ENCODE measurements around the gene RNF32.

RNF32 gene

DNA sequence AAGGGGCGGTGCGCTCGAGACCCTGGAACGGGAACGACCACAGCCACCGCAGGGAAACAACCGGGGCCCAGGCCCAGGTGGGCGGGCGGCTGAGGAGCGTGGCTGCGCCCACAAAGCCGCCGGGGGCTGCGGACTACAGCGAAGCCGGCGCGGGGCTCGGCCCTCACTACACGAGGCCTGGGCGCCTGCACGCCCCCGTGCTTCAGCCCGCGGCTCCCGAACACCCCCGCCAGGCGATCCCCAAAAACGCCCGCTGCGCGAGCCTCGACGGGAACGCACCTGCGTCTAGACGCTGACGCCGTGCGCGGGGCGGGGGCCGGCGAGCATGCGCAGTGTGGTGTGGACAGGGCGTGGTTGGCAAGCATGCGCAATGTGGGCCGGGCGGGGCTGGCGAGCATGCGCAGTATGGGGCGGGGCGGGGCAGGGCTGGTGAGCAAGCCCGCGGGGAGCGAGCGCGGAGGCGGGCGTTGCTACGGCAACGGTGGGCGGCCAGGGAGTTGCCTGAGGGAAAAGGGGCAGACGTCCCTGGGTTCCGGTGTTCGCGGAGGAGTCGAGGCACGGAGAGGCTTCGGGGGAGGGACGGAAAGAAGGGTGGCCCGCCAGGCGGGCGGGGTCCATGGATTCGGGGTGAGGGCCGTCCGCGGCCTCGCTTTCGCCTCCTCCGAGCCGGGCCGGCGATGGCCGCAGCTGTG, at the start of gene RNF32:
Gene RNF32, plus strand, starts transcription at position 518 of the 692 bp plus-strand sequence. CDS start 3,104 bp downstream, outside the sequence.
- peak; percentile 35 to 94 (median 86) for DNase-seq

DNA sequence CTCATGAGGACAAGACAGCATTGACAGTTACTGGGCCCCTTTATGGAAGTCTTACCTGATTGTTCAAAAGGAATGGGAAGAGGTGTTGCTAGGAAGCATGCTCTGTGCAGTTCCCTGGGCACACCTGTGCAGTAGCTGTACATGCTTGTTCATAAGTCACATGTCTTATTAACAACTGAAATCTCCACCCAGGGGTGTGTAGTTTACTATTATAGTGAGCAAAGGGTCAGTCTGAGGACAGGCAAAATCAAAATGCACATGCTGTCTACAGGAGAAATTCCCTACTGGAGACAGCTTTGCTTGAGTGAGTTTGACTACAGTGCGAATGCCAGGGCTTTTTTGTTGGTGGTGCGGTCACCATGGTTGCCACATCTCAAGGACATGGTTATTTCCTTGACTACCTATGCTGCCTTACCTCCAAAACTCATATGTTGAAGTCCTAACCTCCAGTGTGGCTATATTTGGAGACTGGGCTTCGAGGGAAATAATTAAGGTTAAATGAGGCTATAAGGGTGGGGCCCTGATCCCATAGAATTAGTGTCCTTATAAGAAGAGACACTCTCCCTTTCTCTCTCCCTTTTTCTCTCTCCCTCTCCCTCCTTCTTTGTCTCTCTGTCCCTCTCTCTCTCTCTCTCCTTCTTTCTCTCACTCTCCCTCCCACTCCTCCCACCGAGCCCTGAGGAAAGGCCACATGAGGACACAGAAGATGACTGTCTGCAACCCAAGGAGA, 48.3 kb upstream of the RNF32 start:
- DNase-seq: no peak

- DNase-seq: no peak
Observed at GRCh38 chr7:156594283-156595080, 46.1 kb upstream of the RNF32 start.

GRCh38 chr7:156600496-156600895, 40.1 kb upstream of the RNF32 start:
- no peak for DNase-seq

GRCh38 chr7:156602283-156602682, 38.3 kb upstream of the RNF32 start:
- no peak for DNase-seq

DNA sequence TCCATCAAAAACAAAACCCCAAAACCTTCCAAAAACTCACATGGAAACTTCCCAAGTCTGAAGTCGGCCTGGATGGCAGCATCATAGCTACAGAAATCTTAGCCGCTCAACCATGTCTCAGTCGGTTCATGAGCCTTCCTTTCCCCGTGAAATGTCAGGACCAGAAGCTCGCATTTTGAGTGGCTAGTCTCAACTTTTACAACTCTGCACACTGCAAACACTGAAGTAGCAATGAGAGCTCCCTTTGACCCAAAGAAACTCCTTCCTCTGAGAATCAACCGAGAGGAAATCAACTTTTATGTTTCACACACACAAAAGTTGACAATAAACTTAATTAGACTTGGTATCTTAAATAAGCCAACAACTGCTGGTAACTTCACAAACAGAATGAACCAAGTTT, 37.6 kb upstream of the RNF32 start:
- DNase-seq: no peak

GRCh38 chr7:156603629-156604028, 36.9 kb upstream of the RNF32 start:
- no peak for DNase-seq

DNA sequence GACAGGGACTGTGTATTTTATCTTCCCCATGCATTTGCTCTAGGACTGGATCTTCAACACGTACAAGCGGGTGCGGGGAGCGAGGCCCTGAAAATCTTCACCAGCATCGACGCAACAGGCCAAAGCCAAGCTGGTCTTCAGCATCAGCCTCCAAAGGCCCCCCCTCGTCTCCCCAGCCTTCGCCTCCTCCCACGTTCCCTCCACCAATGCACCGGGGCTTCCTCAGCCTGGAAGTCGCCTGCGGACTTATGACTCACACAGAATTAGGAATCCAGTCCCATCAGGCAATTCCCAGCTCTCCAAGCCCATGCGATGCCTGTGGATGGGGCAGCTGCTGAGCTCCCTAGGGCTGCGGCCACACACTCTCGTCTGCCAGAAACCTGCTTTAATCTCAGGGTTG, 36.3 kb upstream of the RNF32 start:
- no peak for DNase-seq

DNA sequence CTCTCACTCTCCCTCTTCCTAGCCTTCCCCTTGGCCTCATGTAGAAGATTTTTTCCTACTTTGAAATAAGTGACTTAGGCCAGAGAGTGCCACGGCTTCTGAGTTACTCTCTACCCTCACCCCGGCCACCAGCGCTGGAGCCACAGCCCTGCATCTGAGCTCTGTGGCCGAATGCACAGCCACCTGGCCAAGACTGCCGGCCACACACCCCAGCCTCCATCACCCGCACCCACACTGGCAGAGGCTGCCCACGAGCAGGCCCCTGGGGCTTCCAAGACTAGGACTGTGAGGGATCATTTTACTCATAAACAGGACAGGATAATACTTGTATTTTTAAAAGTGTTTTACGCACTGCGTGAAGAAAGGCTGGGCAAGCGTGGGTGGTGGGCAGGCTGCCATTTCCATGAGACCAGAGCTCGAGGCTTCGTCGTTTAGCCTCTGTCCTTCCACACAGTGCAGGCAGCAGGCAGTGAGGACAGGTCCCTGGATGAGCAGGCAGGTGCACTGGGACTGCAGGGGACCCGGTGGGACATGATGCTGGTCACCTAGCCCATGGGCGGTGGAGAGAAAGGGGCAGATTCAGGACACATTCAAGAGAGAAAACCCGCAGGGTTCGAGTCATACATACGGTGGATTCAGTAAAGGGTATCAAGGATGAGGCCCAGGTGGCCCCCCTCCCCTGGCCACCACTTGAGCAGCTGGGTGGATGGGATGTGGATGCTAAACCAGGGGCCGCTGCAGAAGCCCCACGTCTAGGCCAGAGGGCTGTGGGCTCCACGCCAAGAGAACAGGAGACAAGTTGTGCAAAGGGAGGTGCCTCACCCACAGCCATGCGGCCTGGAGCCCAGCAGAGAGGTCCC, 35.5 kb upstream of the RNF32 start:
- DNase-seq: no peak

- DNase-seq: no peak
Observed at GRCh38 chr7:156606135-156606534, 34.4 kb upstream of the RNF32 start.

- DNase-seq: no peak
Observed at GRCh38 chr7:156606691-156607331, 33.8 kb upstream of the RNF32 start.

DNA sequence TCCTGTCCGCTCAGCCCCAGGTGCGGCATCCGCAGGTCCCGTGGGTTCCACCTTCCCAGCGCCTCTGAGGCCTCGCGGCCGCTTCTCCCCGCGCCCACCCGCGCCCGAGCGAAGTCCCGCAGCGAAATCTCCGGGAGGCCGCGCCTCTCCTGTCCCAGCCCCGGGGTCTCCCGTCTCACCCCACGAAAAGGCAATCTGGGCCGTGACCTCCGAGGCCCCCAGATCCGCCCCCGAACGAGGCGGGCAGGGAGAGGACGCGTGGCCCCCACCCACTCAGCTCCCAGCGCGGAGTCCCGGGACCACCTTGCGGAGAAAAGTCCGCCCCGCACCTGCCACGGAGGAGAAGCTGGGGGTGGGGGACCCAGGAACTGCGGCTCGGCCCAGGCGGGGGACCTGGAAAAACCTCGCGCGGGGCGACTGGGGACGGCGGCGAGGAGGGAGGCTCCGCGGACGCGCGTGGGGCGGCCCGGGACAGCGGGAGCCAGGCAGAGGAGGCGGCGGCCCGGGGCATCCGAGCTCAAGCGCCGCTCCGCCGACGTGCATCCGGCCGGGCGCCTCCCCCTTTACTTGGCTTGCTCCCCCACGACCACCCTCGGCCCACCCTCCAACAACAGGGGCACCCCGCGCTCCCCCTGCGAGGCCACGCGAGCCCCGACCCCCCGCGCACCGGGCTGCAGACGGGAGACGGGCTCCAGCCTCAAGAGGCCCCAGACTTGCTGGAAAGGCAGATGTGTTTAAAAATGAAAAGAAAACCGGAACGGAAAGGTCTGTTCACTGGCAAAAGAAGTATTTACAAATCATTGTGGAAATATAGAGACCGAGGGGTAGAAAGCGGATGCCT, 33.0 kb upstream of the RNF32 start:
- no peak for DNase-seq

- peak in 1 of 56 donors; percentile 2 for DNase-seq
Observed at GRCh38 chr7:156608173-156608478, 32.4 kb upstream of the RNF32 start.

GRCh38 chr7:156609010-156609877, 31.3 kb upstream of the RNF32 start:
- DNase-seq: no peak

DNA sequence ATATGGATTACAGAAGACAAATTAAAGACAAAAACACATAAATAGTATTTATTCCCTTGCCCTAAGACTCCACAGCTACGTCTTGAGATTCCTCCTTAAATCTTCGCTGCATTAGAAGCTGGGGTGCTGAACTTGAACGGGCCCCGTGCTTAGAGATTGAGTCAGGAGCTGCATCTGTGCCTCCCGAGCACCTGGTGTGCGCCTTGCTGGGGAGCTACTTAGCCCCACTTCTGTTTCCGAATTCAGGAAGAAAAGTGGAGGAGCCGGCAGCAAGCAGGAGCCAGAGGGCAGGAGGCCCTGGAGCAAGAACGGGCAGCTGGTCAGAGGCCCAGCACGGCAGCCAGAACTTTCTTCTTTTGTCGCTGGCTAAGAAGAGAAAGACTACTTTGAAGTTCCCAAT, 30.4 kb upstream of the RNF32 start:
- peak in 1 of 56 donors; percentile 24 for DNase-seq

GRCh38 chr7:156610601-156611000, 30.0 kb upstream of the RNF32 start:
- DNase-seq: no peak

DNA sequence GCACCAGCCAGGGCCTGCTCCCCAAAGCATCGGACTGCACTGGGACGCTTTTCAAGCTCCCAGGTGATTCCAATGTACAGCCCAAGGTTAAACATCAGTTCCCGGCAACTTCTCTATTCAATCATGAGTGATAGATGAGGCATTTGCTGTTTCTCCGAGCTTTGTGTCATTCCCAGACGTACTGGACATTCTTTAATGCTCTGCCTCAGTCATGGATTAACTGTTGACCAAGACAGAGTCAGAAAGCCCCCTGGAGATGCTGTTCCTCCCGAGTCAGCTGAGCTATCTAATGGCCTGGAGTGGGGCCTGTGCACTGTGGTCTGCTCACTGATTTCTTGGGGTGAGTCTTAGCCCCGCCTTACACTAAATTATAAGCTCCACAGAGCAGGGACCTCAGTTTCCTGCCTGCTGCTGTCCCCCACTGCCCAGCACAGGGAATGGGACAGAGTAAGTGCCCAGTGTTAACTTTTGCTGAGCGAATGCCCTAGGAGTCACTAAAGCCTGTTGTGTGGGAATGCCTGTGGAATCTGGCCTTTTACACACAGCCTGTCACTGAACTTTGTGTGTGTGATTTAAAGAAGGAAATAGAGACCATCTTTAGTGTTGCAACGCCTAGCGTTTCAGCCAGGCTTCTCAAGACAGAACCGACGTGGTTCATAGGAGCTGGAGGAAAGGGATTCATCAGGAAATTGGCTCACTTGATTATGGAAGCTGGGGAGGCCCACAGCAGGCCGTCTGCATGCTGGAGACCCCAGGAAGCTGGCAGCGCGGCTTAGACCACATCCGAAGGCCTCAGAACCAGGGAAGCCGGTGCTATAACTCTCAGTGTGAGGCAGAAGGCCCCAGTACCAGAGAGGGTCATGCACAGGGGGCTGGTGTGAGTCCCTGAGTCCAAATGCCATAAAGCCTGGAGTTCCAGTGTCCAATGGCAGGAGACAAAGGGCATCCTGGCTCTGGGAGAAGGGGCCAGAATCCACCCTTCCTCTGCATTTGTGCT, 29.3 kb upstream of the RNF32 start:
- no peak for DNase-seq

DNA sequence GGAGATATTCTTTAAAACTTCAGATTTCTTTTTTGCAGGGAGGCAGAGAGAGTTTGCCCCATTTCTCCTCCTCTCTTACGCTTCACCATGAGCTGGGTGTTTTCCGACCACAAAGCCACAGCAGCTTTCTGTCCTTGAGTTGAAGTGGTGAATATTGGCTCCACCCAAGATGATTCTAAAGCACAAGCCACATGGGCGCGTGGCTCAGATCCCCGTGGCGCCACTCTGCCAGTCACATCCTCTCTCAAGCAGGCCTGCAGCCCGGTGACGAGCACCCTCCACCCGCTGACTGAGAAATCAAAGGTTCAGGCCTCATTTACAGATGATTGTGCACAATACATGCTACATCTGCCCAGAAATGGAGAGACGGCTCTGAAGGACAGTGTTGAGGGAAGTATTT, 27.6 kb upstream of the RNF32 start:
- peak in 1 of 56 donors; percentile 23 for DNase-seq
